Neural progenitor cell (in vitro differentiated cells): ENCODE results near the gene MRPL51.

Experiments
- EZH2 ChIP-seq: fragments of 200-600 bp; sonication (generic); IDR thresholded peaks from 2 replicates; pipeline ENCODE4 v1.6.1; 2017; ENCODE audit warnings: antibody characterized with exemption, mild to moderate bottlenecking, moderate library complexity
- EZH2phosphoT487 ChIP-seq: fragments of 200-600 bp; sonication (generic); IDR thresholded peaks from 2 replicates; pipeline ENCODE4 v1.6.1; 2017; ENCODE audit warnings: antibody characterized with exemption
- TF ChIP-seq, protein P1 (sequence below): fragments of 200-600 bp; sonication (generic); IDR thresholded peaks from 2 replicates; pipeline ENCODE4 v1.5.1; 2017; ENCODE audit warnings: antibody characterized with exemption, mild to moderate bottlenecking

DNA sequence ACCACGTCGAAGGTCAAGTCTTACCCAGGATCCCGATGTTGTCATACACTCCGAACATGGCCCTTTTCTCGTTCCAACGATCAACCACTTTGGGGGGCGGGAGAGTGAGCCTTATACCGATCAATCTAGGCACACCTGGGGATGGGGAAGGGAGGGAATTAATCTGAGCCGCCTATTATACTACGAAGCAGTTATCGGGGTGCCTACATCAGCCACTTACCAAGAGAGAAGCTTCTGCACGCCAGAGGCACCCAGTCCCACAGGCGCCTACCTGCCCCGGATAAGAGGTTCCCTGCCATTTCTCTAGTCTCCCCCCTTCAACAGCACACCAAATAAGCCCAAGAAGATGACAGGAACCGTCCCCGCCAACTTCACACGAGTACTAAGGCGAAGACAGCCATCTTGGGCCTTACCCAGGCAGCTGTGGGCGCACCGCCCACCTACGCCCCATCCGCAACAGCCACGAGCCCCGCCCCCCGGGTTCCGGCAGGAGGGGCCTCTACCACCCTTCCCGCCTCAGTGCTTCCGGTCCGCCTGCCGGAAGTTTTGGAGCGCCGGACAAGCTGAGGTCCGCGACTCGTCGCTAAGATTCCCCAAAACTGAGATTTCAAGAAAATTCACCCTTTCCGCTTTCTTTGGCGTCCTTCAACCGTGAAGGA, at the start of gene MRPL51:
- TF ChIP-seq EZH2phosphoT487 (no peak), EZH2 (peak; percentile 19)
- TF ChIP-seq, protein P1, sequence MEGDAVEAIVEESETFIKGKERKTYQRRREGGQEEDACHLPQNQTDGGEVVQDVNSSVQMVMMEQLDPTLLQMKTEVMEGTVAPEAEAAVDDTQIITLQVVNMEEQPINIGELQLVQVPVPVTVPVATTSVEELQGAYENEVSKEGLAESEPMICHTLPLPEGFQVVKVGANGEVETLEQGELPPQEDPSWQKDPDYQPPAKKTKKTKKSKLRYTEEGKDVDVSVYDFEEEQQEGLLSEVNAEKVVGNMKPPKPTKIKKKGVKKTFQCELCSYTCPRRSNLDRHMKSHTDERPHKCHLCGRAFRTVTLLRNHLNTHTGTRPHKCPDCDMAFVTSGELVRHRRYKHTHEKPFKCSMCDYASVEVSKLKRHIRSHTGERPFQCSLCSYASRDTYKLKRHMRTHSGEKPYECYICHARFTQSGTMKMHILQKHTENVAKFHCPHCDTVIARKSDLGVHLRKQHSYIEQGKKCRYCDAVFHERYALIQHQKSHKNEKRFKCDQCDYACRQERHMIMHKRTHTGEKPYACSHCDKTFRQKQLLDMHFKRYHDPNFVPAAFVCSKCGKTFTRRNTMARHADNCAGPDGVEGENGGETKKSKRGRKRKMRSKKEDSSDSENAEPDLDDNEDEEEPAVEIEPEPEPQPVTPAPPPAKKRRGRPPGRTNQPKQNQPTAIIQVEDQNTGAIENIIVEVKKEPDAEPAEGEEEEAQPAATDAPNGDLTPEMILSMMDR: no peak
